GM19351 (cell line): ENCODE results near the gene CNTN1.

ENCODE experiments used
- ATAC-seq: cut with Tn5 transposase; IDR thresholded peaks from one replicate; pipeline ENCODE4 v1.9.1; 2021; ENCODE audit warnings: mild to moderate bottlenecking, moderate library complexity; ENCODE audit not compliant: unreplicated experiment

The CNTN1 gene

GRCh38 chr12:40691913-40692764 is at the start of gene CNTN1:
CNTN1 (plus strand) TSS chr12:40692439.
- ATAC-seq = peak; percentile 67

- no peak for ATAC-seq
Observed at GRCh38 chr12:40643506-40643905, 48.7 kb upstream of the CNTN1 start.

GRCh38 chr12:40643976-40644375 is 48.3 kb upstream of the CNTN1 start:
- ATAC-seq = no peak

GRCh38 chr12:40644708-40645107 is 47.5 kb upstream of the CNTN1 start:
- ATAC-seq = no peak

- no peak for ATAC-seq
Observed at GRCh38 chr12:40645361-40645760, 46.9 kb upstream of the CNTN1 start.

- ATAC-seq = no peak
Observed at GRCh38 chr12:40646456-40646855, 45.8 kb upstream of the CNTN1 start.

- ATAC-seq = no peak
Observed at GRCh38 chr12:40646911-40647310, 45.3 kb upstream of the CNTN1 start.

GRCh38 chr12:40647651-40648050 is 44.6 kb upstream of the CNTN1 start:
- ATAC-seq = no peak

GRCh38 chr12:40648519-40648918 is 43.7 kb upstream of the CNTN1 start:
- ATAC-seq = no peak

- no peak for ATAC-seq
Observed at GRCh38 chr12:40650038-40650704, 42.1 kb upstream of the CNTN1 start.

- no peak for ATAC-seq
Observed at GRCh38 chr12:40655451-40655850, 36.8 kb upstream of the CNTN1 start.

GRCh38 chr12:40662366-40662765 is 29.9 kb upstream of the CNTN1 start:
- no peak for ATAC-seq

- no peak for ATAC-seq
Observed at GRCh38 chr12:40663781-40664180, 28.5 kb upstream of the CNTN1 start.

GRCh38 chr12:40668099-40668529 is 24.1 kb upstream of the CNTN1 start:
- no peak for ATAC-seq

GRCh38 chr12:40672741-40673271 is 19.4 kb upstream of the CNTN1 start:
- ATAC-seq = no peak

GRCh38 chr12:40681148-40681547 is 11.1 kb upstream of the CNTN1 start:
- ATAC-seq = peak; percentile 74

GRCh38 chr12:40684986-40685385 is 7.3 kb upstream of the CNTN1 start:
- ATAC-seq = no peak

- ATAC-seq = no peak
Observed at GRCh38 chr12:40688085-40688725, 4.0 kb upstream of the CNTN1 start.

GRCh38 chr12:40689576-40689975 is 2.7 kb upstream of the CNTN1 start:
- ATAC-seq = no peak

- peak; percentile 24 for ATAC-seq
Observed at GRCh38 chr12:40692765-40693206, 547 bp downstream of the CNTN1 start.

- no peak for ATAC-seq
Observed at GRCh38 chr12:40693207-40693821, 1.1 kb downstream of the CNTN1 start.
